ENCODE data around the gene ROBO1.

ROBO1 gene

GRCh38 chr3:78926523-78926922 lies 841.3 kb downstream of the ROBO1 start:
- in situ Hi-C loops (cut with HindIII; ENCODE audit: low sequenced_read_pairs): no loop called here
- TF ChIP-seq CTCF (IDR thresholded peaks at IDR 0.05; ENCODE audit: low read depth, low read length, missing control alignments): no peak
- no peak for DNase-seq (ENCODE audit: low read depth)
- H3K4me3 ChIP-seq (ENCODE audit: low read depth, low read length): no peak overlapping the region

GRCh38 chr3:78924711-78925110 lies 843.1 kb downstream of the ROBO1 start:
- DNase-seq (ENCODE audit: low read depth): no peak
- TF ChIP-seq CTCF (IDR thresholded peaks at IDR 0.05; ENCODE audit: low read depth, low read length, missing control alignments): no peak
- in situ Hi-C loops (cut with HindIII; ENCODE audit: low sequenced_read_pairs): no loop called here
- no peak overlapping the region for H3K4me3 ChIP-seq (ENCODE audit: low read depth, low read length)

GRCh38 chr3:78919021-78919755 lies 848.6 kb downstream of the ROBO1 start:
- in situ Hi-C loops (cut with HindIII; ENCODE audit: low sequenced_read_pairs): no loop called here
- no peak overlapping the region for H3K4me3 ChIP-seq (ENCODE audit: low read depth, low read length)
- TF ChIP-seq CTCF (IDR thresholded peaks at IDR 0.05; ENCODE audit: low read depth, low read length, missing control alignments): no peak
- no peak for DNase-seq (ENCODE audit: low read depth)

GRCh38 chr3:78918361-78919020 lies 849.3 kb downstream of the ROBO1 start:
- TF ChIP-seq CTCF (IDR thresholded peaks at IDR 0.05; ENCODE audit: low read depth, low read length, missing control alignments): no peak
- no peak for DNase-seq (ENCODE audit: low read depth)
- H3K4me3 ChIP-seq (ENCODE audit: low read depth, low read length): no peak overlapping the region
- in situ Hi-C loops (cut with HindIII; ENCODE audit: low sequenced_read_pairs): no loop called here

- in situ Hi-C loops (cut with HindIII; ENCODE audit: low sequenced_read_pairs): no loop called here
- no peak overlapping the region for H3K4me3 ChIP-seq (ENCODE audit: low read depth, low read length)
- no peak for DNase-seq (ENCODE audit: low read depth)
- no peak for TF ChIP-seq CTCF (IDR thresholded peaks at IDR 0.05; ENCODE audit: low read depth, low read length, missing control alignments)
Measured at GRCh38 chr3:78917536-78917935, 850.3 kb downstream of the ROBO1 start.

GRCh38 chr3:78913711-78914110 lies 854.1 kb downstream of the ROBO1 start:
- TF ChIP-seq CTCF (IDR thresholded peaks at IDR 0.05; ENCODE audit: low read depth, low read length, missing control alignments): no peak
- DNase-seq (ENCODE audit: low read depth): no peak
- no peak overlapping the region for H3K4me3 ChIP-seq (ENCODE audit: low read depth, low read length)
- in situ Hi-C loops (cut with HindIII; ENCODE audit: low sequenced_read_pairs): no loop called here
